GM12878 (cell line): ENCODE results near the gene MAML3. TPM values are rescaled to one million over a fixed set of nuclear protein-coding genes. Genes with fewer than 3 reads are reported as not detected.

Experiments used
- ATAC-seq: fragments of 200-7000 bp; cut with Tn5 transposase; 3 replicates; pipeline ENCODE4 v1.9.1; 2020; ENCODE audit warnings: mild to moderate bottlenecking, moderate library complexity
- BruUV-seq: library from RNA; stranded (reverse); fragments of 400-500 nt; replicated peaks from 2 replicates; lab custom pipeline; 2021; lab: Mats Ljungman, UMichigan
- CTCF ChIA-PET: fragments of 300-600 bp; sonication (Branson Sonifier 250); formaldehyde crosslinking; extraction: SDS; loops from one replicate; lab custom pipeline; 2021; ENCODE audit warnings: inconsistent platforms; lab: Yijun Ruan, JAX
- POLR2A ChIA-PET: fragments of 350-600 bp; formaldehyde crosslinking; extraction: SDS; loops from one replicate; lab custom pipeline; 2021; ENCODE audit warnings: inconsistent platforms; lab: Charles Lee
- RAD21 ChIA-PET: fragments of 300-600 bp; sonication (Branson Sonifier 250); formaldehyde crosslinking; loops from one replicate; lab custom pipeline; 2023; ENCODE audit warnings: antibody characterized with exemption; ENCODE audit not compliant: unreplicated experiment; lab: Charles Lee
- SMC1A ChIA-PET: fragments of 300-600 bp; sonication (Branson Sonifier 250); formaldehyde crosslinking; loops from one replicate; lab custom pipeline; 2023; ENCODE audit not compliant: unreplicated experiment, uncharacterized antibody; lab: Charles Lee
- DNase-seq: peaks from one replicate; pipeline ENCODE4 v3.0.0-alpha.2; 2011; ENCODE audit warnings: low read depth, low spot score
- FAIRE-seq: peaks from 3 replicates; lab custom pipeline; 2011; peaks lifted over from hg19 to GRCh38; lab: Jason Lieb, UNC
- H2AFZ ChIP-seq: 2 replicates; pipeline ENCODE4 v1.6.0; 2011; ENCODE audit warnings: low read depth, low read length, control low read depth; ENCODE audit not compliant: control insufficient read depth
- H3K27ac ChIP-seq: 2 replicates; pipeline ENCODE4 v1.5.1; 2011; ENCODE audit warnings: control low read depth; ENCODE audit not compliant: control insufficient read depth, insufficient read depth
- H3K27me3 ChIP-seq, 2 experiments: replicated peaks in 1 of 2; 2 replicates each; pipeline versions ENCODE4 v1.6.0 to v1.6.1; 2011; ENCODE audit warnings: low read length in 1 of 2; ENCODE audit not compliant: control insufficient read depth in 2 of 2, insufficient read depth in 2 of 2
- H3K36me3 ChIP-seq, 2 experiments: 2 replicates each; pipeline ENCODE4 v1.5.1; 2011; ENCODE audit warnings: low read length in 1 of 2; ENCODE audit not compliant: control insufficient read depth in 2 of 2, insufficient read depth in 2 of 2
- H3K4me1 ChIP-seq: 2 replicates; pipeline ENCODE4 v1.6.1; 2011; ENCODE audit warnings: mild to moderate bottlenecking, low read length, moderate library complexity, mixed read lengths; ENCODE audit not compliant: control insufficient read depth, insufficient read depth
- H3K4me2 ChIP-seq: 2 replicates; pipeline ENCODE4 v1.6.0; 2011; ENCODE audit warnings: control low read depth; ENCODE audit not compliant: control insufficient read depth, insufficient read depth
- H3K4me3 ChIP-seq: fragments of 200-600 bp; sonication (generic); 2 replicates; pipeline ENCODE4 v1.5.1; 2016
- H3K79me2 ChIP-seq: 2 replicates; pipeline ENCODE4 v1.6.0; 2011; ENCODE audit warnings: low read length; ENCODE audit not compliant: control insufficient read depth, insufficient read depth
- H3K9ac ChIP-seq: 2 replicates; pipeline ENCODE4 v1.8.0; 2011; ENCODE audit warnings: low read length, control low read depth, mixed read lengths; ENCODE audit not compliant: control insufficient read depth, insufficient read depth
- H3K9me3 ChIP-seq: replicated peaks from 3 replicates; pipeline ENCODE4 v1.5.1; 2011; ENCODE audit warnings: mild to moderate bottlenecking, low read length; ENCODE audit not compliant: control insufficient read depth, insufficient read depth
- H4K20me1 ChIP-seq: 2 replicates; pipeline ENCODE4 v1.6.0; 2011; ENCODE audit not compliant: control insufficient read depth, insufficient read depth
- SUPT20H ChIP-seq: IDR thresholded peaks from 2 replicates; pipeline ENCODE4 v1.6.1; 2011; ENCODE audit warnings: low read depth, mild to moderate bottlenecking, low read length, moderate library complexity, borderline replicate concordance; ENCODE audit not compliant: control insufficient read depth
- ZNF384 ChIP-seq: IDR thresholded peaks from 2 replicates; pipeline ENCODE4 v1.6.1; 2012; ENCODE audit warnings: low read depth, mild to moderate bottlenecking, low read length, improper control_type of control experiment, borderline replicate concordance
- WGBS: methylation state at CpG from one replicate; pipeline ENCODE4 v1.1.6; 2016; ENCODE audit warnings: low lambda C conversion rate; ENCODE audit not compliant: insufficient replicate concordance, insufficient coverage; ENCODE audit errors: missing lambda C conversion rate; 5-methylcytosine and 5-hydroxymethylcytosine counted together
- in situ Hi-C: fragments of 300-500 bp; cut with MboI; formaldehyde crosslinking; loops from 9 replicates; pipeline ENCODE4 v1.14.3; 2018; ENCODE audit warnings: mixed read lengths
- intact Hi-C: fragments of 100-400 bp; cut with micrococcal nuclease; formaldehyde crosslinking; loops from one replicate; pipeline ENCODE4 v1.14.2; 2022; ENCODE audit not compliant: unreplicated experiment
- polyA plus RNA-seq, 11 experiments: library from polyadenylated mRNA; depleted of rRNA in 4 of 11; unstranded in 6 of 11; stranded (reverse) in 5 of 11; fragments of >200 nt; fragmentation: Nextera tagmentation in 4 of 11; fragmentation: Illumina TruSeq in 1 of 11; extraction: Ambion mirVana in 4 of 11; extraction: Trizol in 1 of 11; gene quantifications; 1 replicate in 1 of 11; 2 replicates in 10 of 11; pipeline versions ENCODE4 v1.2.1 to v1.2.3, GENCODE V29; 2011 to 2016; ENCODE audit warnings: inconsistent platforms in 2 of 11, missing spikeins in 2 of 11, low read depth in 1 of 11
- total RNA-seq, 4 experiments: library from RNA; depleted of rRNA in 3 of 4; stranded (reverse); fragments of >200 nt in 3 of 4; fragmentation: Illumina TruSeq in 1 of 4; extraction: Trizol in 1 of 4; gene quantifications; 2 replicates each; pipeline versions ENCODE4 v1.2.1 to v1.2.3, GENCODE V29; 2013 to 2021

Gene MAML3
- total and polyA plus RNA-seq, 10 of the 15 experiments (the other 5 are each of a cell fraction or from before 2014, with no cell fraction given), result under 0.01 to 0.53 (median 0.06) TPM; not detected in 2

DNA sequence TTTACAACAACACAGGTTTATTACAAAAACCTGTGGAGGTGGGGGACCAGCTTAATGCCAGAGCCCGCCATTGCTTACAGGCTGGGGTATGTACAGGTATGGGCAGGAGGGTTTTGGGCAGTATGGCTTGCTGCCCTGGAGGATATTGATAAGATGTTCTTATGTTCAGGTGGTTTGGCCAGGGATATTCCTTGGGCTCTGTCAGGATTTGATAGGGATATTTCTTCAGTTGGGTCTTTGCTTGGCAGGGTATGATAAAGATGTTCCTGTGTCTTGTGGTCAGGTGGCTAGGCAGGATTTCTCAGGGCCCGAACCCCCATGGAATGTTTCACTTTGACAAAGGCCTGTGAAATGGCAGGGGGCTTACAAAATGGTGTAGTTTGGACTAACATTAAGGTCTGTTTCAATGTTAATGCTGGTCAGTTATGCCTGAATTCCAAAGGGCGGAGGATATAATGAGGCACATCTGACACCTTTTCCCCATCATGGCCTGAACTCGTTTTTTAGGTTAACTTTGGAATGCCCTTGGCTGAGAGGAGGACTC is 485.3 kb downstream of the MAML3 start:
- FAIRE-seq (no peak), ATAC-seq (no peak), DNase-seq (no peak)
- 59% methylated on average over 4 of the region's 4 CpGs for WGBS
- ChIA-PET SMC1A (no interaction called here), RAD21 (no interaction called here), CTCF (interaction anchor here (4.5 kb wide), 1 partner anchor 12 kb away, joined by 30 read pairs; no protein-coding TSS in a partner anchor), POLR2A (no interaction called here)
- no peak overlapping the region for H3K27ac ChIP-seq
- H3K4me3 ChIP-seq, result no peak overlapping the region
- no peaks in the 10 kb centered on the region for H3K9me3 ChIP-seq
- intact Hi-C loops (no loop called here), in situ Hi-C loops (no loop called here)
- H3K79me2 ChIP-seq, result peaks cover 14% of the 10 kb centered on the region
- no peaks in the 10 kb centered on the region; the same call in 1 of the 2 replicates for H3K4me1 ChIP-seq
- no TSS peak for BruUV-seq
- no peaks in the 10 kb centered on the region for H3K27me3 ChIP-seq
- H3K36me3 ChIP-seq, result no peaks in the 10 kb centered on the region; a peak in 1 of 4 replicates
- no peak overlapping the region for H3K4me2 ChIP-seq
- no peak overlapping the region for H3K9ac ChIP-seq
- TF ChIP-seq ZNF384, result no peak
- no peak overlapping the region for H2AFZ ChIP-seq
- H4K20me1 ChIP-seq, result no peaks in the 10 kb centered on the region

GRCh38 chr4:139668036-139668435 is 485.9 kb downstream of the MAML3 start:
- Histone ChIP-seq H3K36me3 (no peaks in the 10 kb centered on the region; a peak in 1 of 4 replicates), H3K4me3 (no peak overlapping the region), H3K27me3 (no peaks in the 10 kb centered on the region), H4K20me1 (no peaks in the 10 kb centered on the region), H3K9ac (no peak overlapping the region), H3K4me1 (no peaks in the 10 kb centered on the region; the same call in 1 of the 2 replicates), H3K4me2 (0 out of 2 replicates have a peak overlapping the region, but pooled peaks have one; percentile 3), H2AFZ (no peak overlapping the region), H3K79me2 (peaks cover 14% of the 10 kb centered on the region), H3K9me3 (no peaks in the 10 kb centered on the region)
- FAIRE-seq, result no peak
- ChIA-PET SMC1A (no interaction called here), POLR2A (no interaction called here), RAD21 (no interaction called here), CTCF (interaction anchor here (4.5 kb wide), 1 partner anchor 12 kb away, joined by 30 read pairs; no protein-coding TSS in a partner anchor)
- no TSS peak for BruUV-seq
- intact Hi-C loops (no loop called here), in situ Hi-C loops (no loop called here)
- DNase-seq, result no peak
- WGBS, result 44% methylated on average over 2 of the region's 2 CpGs
- no peak for TF ChIP-seq SUPT20H
- TF ChIP-seq, all 136 proteins: peak for 0
- H3K27ac ChIP-seq, result no peak overlapping the region
- no peak for ATAC-seq

Other genes with a start within 250 kb of the MAML3 start
- 28.2 and 40.6 TPM in 2 replicates for gene SCOC, start 219.5 kb upstream of the MAML3 start, total RNA-seq (2014; rRNA removed)
- gene SCOC, start 219.5 kb upstream of the MAML3 start, total RNA-seq (2014; rRNA removed; fragmentation: Illumina TruSeq; extraction: Trizol), result 49.3 and 51.9 TPM in 2 replicates
- 38.3 and 39.3 TPM in 2 replicates for gene SCOC, start 219.5 kb upstream of the MAML3 start, total RNA-seq (2021)
- 50.8 and 99.7 TPM in 2 replicates for gene SCOC, start 219.5 kb upstream of the MAML3 start, polyA plus RNA-seq (2011; rRNA removed)
- gene SCOC, start 219.5 kb upstream of the MAML3 start, polyA plus RNA-seq (2014; fragmentation: Illumina TruSeq; extraction: Trizol), result 57.2 and 82.5 TPM in 2 replicates
- gene SCOC, start 219.5 kb upstream of the MAML3 start, polyA plus RNA-seq (2014; fragmentation: Nextera tagmentation; extraction: Ambion mirVana), result 100 to 1,000 TPM; 118 to 154 TPM
- 24.2 and 38.0 TPM in 2 replicates for gene SCOC, start 219.5 kb upstream of the MAML3 start, polyA plus RNA-seq (2014; rRNA removed)
- gene SCOC, start 219.5 kb upstream of the MAML3 start, polyA plus RNA-seq (2016; fragmentation: Nextera tagmentation; extraction: Ambion mirVana), result 100 to 1,000 TPM in 1 of 2 experiments, 10 to 100 TPM in 1; 92.5 to 106 TPM